ENCODE measurements around the gene RPUSD1.

DNA sequence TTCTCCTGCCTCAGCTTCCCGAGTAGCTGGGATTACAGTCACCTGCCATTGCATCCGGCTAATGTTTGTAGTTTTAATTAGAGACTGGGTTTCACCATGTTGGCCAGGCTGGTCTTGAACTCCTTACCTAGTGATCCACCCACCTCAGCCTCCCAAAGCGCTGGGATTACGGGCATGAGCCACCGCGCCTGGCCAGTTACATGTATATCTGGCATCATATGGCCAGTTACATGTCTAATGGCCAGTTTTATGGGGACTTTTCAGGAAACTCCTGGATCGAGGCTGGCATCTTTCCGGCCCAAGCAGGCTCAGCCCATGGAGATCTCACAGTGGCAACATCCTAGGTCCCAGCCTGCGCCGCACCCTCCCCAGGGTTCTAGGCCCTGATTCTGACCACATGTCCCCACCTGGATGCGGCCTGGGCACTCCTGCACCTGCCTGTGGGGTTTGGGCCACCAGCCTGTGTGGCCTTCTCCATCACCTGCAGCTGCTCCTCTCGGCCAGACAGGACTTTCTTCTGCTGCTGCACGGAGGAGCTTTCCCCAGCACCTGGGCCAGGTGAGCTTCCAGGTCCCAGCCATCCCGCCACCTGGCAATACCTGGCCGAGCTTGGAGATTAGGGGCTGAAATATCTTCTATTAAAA is 46.1 kb downstream of the RPUSD1 start:
- no peak for TF ChIP-seq CTCF (IDR thresholded peaks at IDR 0.05)
- no peak for TF ChIP-seq POLR2A (IDR thresholded peaks at IDR 0.05)

Measured in esophagus squamous epithelium (tissue), 4 donors.